IPS-NIHi11 (cell line): ENCODE data around the gene CYS1.
"Not testable (repeated sequence)": the region's sequence is repeated elsewhere in the genome, so short reads cannot be mapped to it uniquely, and the experiment has no call there.

Experiments
- DNase-seq: peaks from one replicate; pipeline ENCODE4 v3.0.0; 2012; ENCODE audit warnings: mixed read lengths, low spot score

The CYS1 gene

DNA sequence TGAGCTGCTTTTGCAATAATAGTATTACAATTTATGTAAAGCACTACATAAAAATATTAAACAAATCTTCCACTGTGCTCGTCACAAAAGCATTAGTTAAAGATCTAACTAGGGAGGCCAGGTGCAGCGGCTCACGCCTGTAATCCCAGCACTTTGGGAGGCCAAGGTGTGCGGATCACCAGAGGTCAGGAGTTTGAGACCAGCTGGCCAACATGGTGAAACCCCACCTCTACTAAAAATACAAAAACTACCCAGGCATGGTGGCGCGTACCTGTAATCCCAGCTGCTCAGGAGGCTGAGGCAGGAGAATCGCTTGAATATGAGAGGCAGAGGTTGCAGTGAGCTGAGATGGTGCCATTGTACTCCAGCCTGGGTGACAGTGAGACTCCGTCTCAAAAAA lies 49.4 kb downstream of the CYS1 start:
- DNase-seq = not testable (repeated sequence)

- DNase-seq = no peak
Observed at GRCh38 chr2:10030311-10030736, 49.9 kb downstream of the CYS1 start.

GRCh38 chr2:10029875-10030223 lies 50.4 kb downstream of the CYS1 start:
- no peak for DNase-seq

GRCh38 chr2:10028988-10029874 lies 51.0 kb downstream of the CYS1 start:
- peak; percentile 70 for DNase-seq

GRCh38 chr2:10028407-10028987 lies 51.7 kb downstream of the CYS1 start:
- DNase-seq = no peak

DNA sequence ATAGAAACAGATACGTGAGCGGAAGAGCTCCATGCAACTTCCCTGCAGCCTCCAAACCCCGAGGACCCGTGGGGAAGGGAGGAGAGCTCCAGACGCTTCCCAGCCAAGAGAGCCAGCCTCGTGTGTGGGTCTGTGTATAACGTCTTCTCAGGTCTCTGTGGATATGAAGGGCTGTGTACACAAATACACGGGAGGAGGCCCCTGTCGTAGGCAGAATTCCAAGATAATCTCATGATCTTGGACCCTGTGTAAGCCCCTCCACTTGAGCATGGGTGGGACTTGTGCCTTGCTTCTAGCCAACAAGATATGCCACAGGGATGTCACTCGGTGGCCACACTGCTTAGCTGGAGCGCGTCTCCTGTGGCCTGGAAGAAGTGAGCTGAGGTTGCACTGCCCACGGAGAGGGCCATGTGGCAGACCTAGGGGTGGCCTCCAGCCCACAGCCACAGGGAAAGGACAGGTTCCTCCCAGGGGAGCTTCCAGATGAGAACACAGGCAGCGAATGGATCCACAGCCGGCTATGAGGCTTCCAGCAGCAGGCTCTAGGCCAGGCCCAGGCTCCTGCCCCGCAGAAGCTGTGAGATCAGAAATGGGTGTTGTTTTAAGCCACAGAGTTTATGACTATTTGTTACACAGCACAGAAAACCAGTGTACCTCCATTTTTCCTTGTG lies 52.4 kb downstream of the CYS1 start:
- DNase-seq = no peak

GRCh38 chr2:10026940-10027569 lies 53.2 kb downstream of the CYS1 start:
- no peak for DNase-seq

- DNase-seq = no peak
Observed at GRCh38 chr2:10022966-10023662, 57.1 kb downstream of the CYS1 start.

DNA sequence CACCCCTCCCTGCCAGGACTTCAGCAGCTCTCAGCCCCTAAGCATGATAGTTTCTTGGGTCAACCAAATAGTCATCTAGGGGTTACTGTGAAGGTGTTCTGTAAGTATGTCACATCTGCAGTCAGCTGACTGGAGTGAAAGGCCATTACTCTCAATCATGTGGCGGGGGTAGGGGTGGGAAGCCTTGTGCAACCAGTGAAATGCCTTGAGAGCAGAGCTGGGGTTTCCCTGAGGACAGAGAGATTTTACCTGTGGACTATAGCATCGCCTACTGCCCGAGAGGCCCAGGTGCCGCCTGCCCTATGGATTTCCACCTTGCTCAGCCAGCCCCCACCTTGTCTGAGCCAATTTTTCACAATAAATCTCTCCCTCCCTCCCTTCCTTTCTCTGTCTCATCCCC lies 57.8 kb downstream of the CYS1 start:
- no peak for DNase-seq

DNA sequence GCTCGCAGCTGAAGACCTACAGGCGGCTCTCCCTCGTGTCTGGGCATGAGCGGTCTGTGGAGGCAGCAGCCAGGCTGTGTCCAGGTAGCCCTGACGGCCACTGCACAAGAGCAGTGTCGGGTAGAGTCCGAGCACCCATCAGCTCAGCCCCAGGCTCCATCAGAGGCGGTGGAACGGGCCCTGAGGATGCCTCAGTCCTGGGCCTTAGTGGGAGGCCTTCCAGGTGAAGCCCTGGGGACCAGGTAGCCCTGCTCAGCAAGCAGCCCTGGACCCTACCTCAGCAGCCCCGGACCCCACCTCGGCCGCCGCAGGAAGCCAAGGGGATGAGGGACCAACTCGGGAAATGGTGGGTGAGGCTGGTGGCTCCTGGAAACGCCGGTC lies 58.2 kb downstream of the CYS1 start:
- DNase-seq = no peak

GRCh38 chr2:10019602-10020400 lies 60.4 kb downstream of the CYS1 start:
- peak; percentile 68 for DNase-seq

GRCh38 chr2:10019174-10019573 lies 61.0 kb downstream of the CYS1 start:
- no peak for DNase-seq

GRCh38 chr2:10017313-10017941 lies 62.8 kb downstream of the CYS1 start:
- DNase-seq = no peak

DNA sequence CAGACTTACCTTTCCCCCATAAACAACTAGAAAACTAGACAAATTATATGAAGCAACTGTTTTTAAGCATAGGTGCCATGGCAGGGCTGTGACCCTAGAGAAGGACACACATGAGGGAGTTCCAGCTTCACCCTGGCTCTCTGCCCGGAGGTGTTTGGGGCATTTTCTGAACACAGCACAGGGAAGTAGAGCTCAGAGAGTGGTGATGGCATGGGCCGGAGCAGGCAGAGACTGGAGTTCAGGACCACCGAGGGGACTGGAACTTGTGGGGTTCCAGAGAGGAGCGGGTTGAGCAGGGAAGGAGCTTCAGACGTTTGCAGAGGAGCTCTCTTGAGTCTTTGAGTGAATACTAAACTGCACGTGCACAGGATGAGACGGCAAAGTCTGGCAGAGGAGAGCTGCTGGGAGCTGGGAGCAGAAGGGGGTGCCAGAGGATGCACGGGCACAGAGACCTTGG lies 63.4 kb downstream of the CYS1 start:
- DNase-seq = no peak

GRCh38 chr2:10016001-10016801 lies 64.0 kb downstream of the CYS1 start:
- no peak for DNase-seq

- DNase-seq = not testable (repeated sequence)
Observed at GRCh38 chr2:10015376-10015989, 64.7 kb downstream of the CYS1 start.

GRCh38 chr2:10014418-10015190 lies 65.6 kb downstream of the CYS1 start:
- no peak for DNase-seq

GRCh38 chr2:10013651-10014417 lies 66.4 kb downstream of the CYS1 start:
- not testable (repeated sequence) for DNase-seq
